ENCODE measurements around the gene HBG2. TPM values are rescaled to one million over a fixed set of nuclear protein-coding genes. Genes with fewer than 3 reads are reported as not detected.

HBG2 gene
- total RNA-seq, 1 donor from 2014 or later: not detected

DNA sequence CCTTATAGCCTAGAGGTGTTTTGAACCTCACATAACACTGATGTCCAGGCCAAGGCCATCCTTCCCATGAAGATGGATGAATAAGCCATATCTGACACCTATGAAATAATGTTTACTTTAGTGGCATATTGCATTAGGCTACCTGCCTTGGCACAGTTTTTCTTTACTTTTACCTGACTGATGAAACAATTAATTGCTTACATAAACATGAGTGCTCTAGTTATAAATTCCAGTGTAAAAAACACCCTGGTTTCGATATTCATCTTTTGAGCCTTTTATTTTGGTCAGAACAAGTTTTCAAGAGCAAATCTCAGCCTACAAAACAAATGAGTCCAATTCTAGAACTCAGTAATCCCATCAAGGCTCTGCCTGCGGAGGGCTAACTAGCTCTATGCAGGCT is 22.1 kb upstream of the HBG2 start:
- Mint-ChIP-seq H3K27me3 (ENCODE audit: unreplicated experiment) (no peaks in the 10 kb centered on the region), H3K36me3 (ENCODE audit: unreplicated experiment) (no peaks in the 10 kb centered on the region), H3K4me3 (ENCODE audit: unreplicated experiment) (no peak overlapping the region), H3K27ac (ENCODE audit: unreplicated experiment) (no peak overlapping the region), H3K9me3 (ENCODE audit: unreplicated experiment) (peaks cover 4% of the 10 kb centered on the region), H3K4me1 (ENCODE audit: low read depth, unreplicated experiment) (peaks cover 11% of the 10 kb centered on the region)
- no peak for DNase-seq
- TF ChIP-seq, protein P1, sequence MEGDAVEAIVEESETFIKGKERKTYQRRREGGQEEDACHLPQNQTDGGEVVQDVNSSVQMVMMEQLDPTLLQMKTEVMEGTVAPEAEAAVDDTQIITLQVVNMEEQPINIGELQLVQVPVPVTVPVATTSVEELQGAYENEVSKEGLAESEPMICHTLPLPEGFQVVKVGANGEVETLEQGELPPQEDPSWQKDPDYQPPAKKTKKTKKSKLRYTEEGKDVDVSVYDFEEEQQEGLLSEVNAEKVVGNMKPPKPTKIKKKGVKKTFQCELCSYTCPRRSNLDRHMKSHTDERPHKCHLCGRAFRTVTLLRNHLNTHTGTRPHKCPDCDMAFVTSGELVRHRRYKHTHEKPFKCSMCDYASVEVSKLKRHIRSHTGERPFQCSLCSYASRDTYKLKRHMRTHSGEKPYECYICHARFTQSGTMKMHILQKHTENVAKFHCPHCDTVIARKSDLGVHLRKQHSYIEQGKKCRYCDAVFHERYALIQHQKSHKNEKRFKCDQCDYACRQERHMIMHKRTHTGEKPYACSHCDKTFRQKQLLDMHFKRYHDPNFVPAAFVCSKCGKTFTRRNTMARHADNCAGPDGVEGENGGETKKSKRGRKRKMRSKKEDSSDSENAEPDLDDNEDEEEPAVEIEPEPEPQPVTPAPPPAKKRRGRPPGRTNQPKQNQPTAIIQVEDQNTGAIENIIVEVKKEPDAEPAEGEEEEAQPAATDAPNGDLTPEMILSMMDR (IDR thresholded peaks at IDR 0.05; ENCODE audit: partially characterized antibody, unreplicated experiment): no peak

GRCh38 chr11:5275369-5276110 is 21.0 kb upstream of the HBG2 start:
- Mint-ChIP-seq H3K9me3 (ENCODE audit: unreplicated experiment) (peaks cover 1% of the 10 kb centered on the region), H3K36me3 (ENCODE audit: unreplicated experiment) (no peaks in the 10 kb centered on the region), H3K27ac (ENCODE audit: unreplicated experiment) (no peak overlapping the region), H3K4me3 (ENCODE audit: unreplicated experiment) (no peak overlapping the region), H3K27me3 (ENCODE audit: unreplicated experiment) (no peaks in the 10 kb centered on the region), H3K4me1 (ENCODE audit: low read depth, unreplicated experiment) (peaks cover 8% of the 10 kb centered on the region)
- TF ChIP-seq, protein P1 (IDR thresholded peaks at IDR 0.05; ENCODE audit: partially characterized antibody, unreplicated experiment): no peak
- no peak for DNase-seq

DNA sequence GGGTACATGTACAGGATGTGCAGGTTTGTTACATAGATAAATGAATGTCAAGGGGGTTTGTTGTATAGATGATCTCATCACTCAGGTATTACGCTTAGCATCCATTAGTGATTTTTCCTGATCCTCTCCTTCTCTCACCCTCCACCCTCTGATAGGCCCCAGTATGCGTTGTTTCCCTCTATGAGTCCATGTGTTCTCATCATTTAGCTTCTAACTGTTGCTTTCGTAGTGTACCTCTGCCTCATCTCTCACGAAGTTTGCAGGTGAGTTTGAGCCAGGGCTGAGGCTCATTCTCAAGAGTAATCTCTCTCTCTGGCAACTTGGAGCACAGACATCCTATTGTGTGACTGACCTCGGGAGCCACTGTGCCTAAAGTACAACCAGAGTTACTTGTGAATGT is 19.8 kb upstream of the HBG2 start:
- peaks cover 7% of the 10 kb centered on the region for H3K4me1 Mint-ChIP-seq (ENCODE audit: low read depth, unreplicated experiment)
- H3K36me3 Mint-ChIP-seq (ENCODE audit: unreplicated experiment): no peaks in the 10 kb centered on the region
- TF ChIP-seq, protein P1 (IDR thresholded peaks at IDR 0.05; ENCODE audit: partially characterized antibody, unreplicated experiment): no peak

DNA sequence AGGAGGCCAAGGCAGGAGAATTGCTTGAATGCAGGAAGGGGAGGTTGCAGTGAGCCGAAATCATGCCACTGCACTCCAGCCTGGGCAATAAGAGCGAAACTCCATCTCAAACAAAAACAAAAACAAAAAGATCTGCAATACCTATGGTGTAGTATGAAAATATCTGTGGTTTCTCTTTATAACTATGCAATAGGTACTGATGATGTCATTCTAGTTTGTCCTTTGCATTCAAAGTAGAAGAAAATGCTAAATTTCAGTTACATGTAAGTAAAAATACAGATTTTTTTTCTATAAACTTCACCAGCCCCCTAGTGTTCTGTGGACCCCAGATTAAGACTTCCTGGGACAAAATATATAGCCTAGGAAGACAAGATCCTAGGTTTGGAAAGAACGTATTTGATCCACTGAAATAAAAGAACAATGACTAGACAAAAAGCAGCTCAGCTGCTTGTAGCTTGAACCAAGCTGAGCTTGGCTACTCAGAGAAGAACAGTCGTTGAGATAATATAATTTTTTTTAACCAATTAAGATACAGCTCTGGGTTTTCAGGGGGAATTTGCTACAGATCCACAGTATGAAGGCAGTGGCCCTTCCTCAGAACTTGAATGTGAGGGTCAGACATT is 17.9 kb upstream of the HBG2 start:
- no peak overlapping the region for H3K27ac Mint-ChIP-seq (ENCODE audit: unreplicated experiment)
- no peaks in the 10 kb centered on the region for H3K36me3 Mint-ChIP-seq (ENCODE audit: unreplicated experiment)
- peaks cover 7% of the 10 kb centered on the region for H3K4me1 Mint-ChIP-seq (ENCODE audit: low read depth, unreplicated experiment)
- H3K9me3 Mint-ChIP-seq (ENCODE audit: unreplicated experiment): no peaks in the 10 kb centered on the region
- TF ChIP-seq, protein P1 (IDR thresholded peaks at IDR 0.05; ENCODE audit: partially characterized antibody, unreplicated experiment): no peak
- no peak overlapping the region for H3K4me3 Mint-ChIP-seq (ENCODE audit: unreplicated experiment)
- H3K27me3 Mint-ChIP-seq (ENCODE audit: unreplicated experiment): no peaks in the 10 kb centered on the region
- DNase-seq: no peak

More for the DNA sequence above, 19.8 kb upstream of the HBG2 start:
- H3K9me3 Mint-ChIP-seq (ENCODE audit: unreplicated experiment): no peaks in the 10 kb centered on the region
- no peaks in the 10 kb centered on the region for H3K27me3 Mint-ChIP-seq (ENCODE audit: unreplicated experiment)
- no peak for DNase-seq
- no peak overlapping the region for H3K27ac Mint-ChIP-seq (ENCODE audit: unreplicated experiment)
- no peak overlapping the region for H3K4me3 Mint-ChIP-seq (ENCODE audit: unreplicated experiment)

GRCh38 chr11:5269715-5270147 is 15.2 kb upstream of the HBG2 start, which contains the start of gene HBE1:
Gene HBE1 (minus strand): TSS chr11:5269945. CDS start chr11:5269890, 55 bp downstream.
- H3K36me3 Mint-ChIP-seq (ENCODE audit: unreplicated experiment): no peaks in the 10 kb centered on the region
- H3K4me1 Mint-ChIP-seq (ENCODE audit: low read depth, unreplicated experiment): peaks cover 5% of the 10 kb centered on the region
- DNase-seq: no peak
- TF ChIP-seq, protein P1 (IDR thresholded peaks at IDR 0.05; ENCODE audit: partially characterized antibody, unreplicated experiment): no peak
- H3K27me3 Mint-ChIP-seq (ENCODE audit: unreplicated experiment): no peaks in the 10 kb centered on the region
- no peak within 1 kb of the TSS for H3K27ac Mint-ChIP-seq (ENCODE audit: unreplicated experiment)
- H3K9me3 Mint-ChIP-seq (ENCODE audit: unreplicated experiment): no peaks in the 10 kb centered on the region
- H3K4me3 Mint-ChIP-seq (ENCODE audit: unreplicated experiment): no peak within 1 kb of the TSS

Measured in glutamatergic neuron (in vitro differentiated cells).